ENCODE data around the gene CDK5RAP3.
A peak's percentile ranks its signal among the peaks of the same experiment; 100 is the strongest.

The CDK5RAP3 gene

GRCh38 chr17:47948706-47949196 is 22.2 kb upstream of the CDK5RAP3 start:
- no peak for DNase-seq (ENCODE audit: low spot score)

- peak; percentile 70 for DNase-seq (ENCODE audit: low spot score)
These were observed 21.6 kb upstream of the CDK5RAP3 start for GRCh38 chr17:47949197-47949759.

- no peak for DNase-seq (ENCODE audit: low spot score)
These were observed 21.0 kb upstream of the CDK5RAP3 start for GRCh38 chr17:47949946-47950345.

- no peak for DNase-seq (ENCODE audit: low spot score)
These were observed 20.5 kb upstream of the CDK5RAP3 start for GRCh38 chr17:47950448-47950847.

- DNase-seq (ENCODE audit: low spot score) = no peak
These were observed 18.5 kb upstream of the CDK5RAP3 start for GRCh38 chr17:47952171-47953021.

GRCh38 chr17:47953909-47954308 is 17.0 kb upstream of the CDK5RAP3 start:
- DNase-seq (ENCODE audit: low spot score) = no peak

- no peak for DNase-seq (ENCODE audit: low spot score)
These were observed 15.1 kb upstream of the CDK5RAP3 start for GRCh38 chr17:47955497-47956461.

- DNase-seq (ENCODE audit: low spot score) = no peak
These were observed 13.9 kb upstream of the CDK5RAP3 start for GRCh38 chr17:47956791-47957590.

GRCh38 chr17:47957591-47958490 is 13.1 kb upstream of the CDK5RAP3 start, which contains the start of gene PRR15L:
Gene PRR15L (minus strand): TSS chr17:47957883. CDS start chr17:47953234, 4,649 bp downstream.
- DNase-seq (ENCODE audit: low spot score) = no peak

GRCh38 chr17:47959825-47960655 is 10.9 kb upstream of the CDK5RAP3 start:
- no peak for DNase-seq (ENCODE audit: low spot score)

GRCh38 chr17:47961406-47961805 is 9.5 kb upstream of the CDK5RAP3 start:
- DNase-seq (ENCODE audit: low spot score) = no peak

- no peak for DNase-seq (ENCODE audit: low spot score)
These were observed 8.0 kb upstream of the CDK5RAP3 start for GRCh38 chr17:47962901-47963300.

- no peak for DNase-seq (ENCODE audit: low spot score)
These were observed 6.1 kb upstream of the CDK5RAP3 start for GRCh38 chr17:47964856-47965255.

GRCh38 chr17:47966079-47966519 is 4.8 kb upstream of the CDK5RAP3 start:
- no peak for DNase-seq (ENCODE audit: low spot score)

- DNase-seq (ENCODE audit: low spot score) = no peak
These were observed 3.2 kb upstream of the CDK5RAP3 start for GRCh38 chr17:47967607-47968252.

- no peak for DNase-seq (ENCODE audit: low spot score)
These were observed 2.1 kb upstream of the CDK5RAP3 start for GRCh38 chr17:47968836-47969235.

GRCh38 chr17:47969930-47970724 is 786 bp upstream of the CDK5RAP3 start:
- DNase-seq (ENCODE audit: low spot score) = no peak

- DNase-seq (ENCODE audit: low spot score) = no peak
These were observed 2.6 kb downstream of the CDK5RAP3 start for GRCh38 chr17:47973541-47973940.
